GM19035 (cell line): ENCODE data around the gene CFAP90.
A peak's percentile ranks its signal among the peaks of the same experiment; 100 is the strongest.

ENCODE experiments used
- ATAC-seq: cut with Tn5 transposase; IDR thresholded peaks from one replicate; pipeline ENCODE4 v1.9.1; 2021; ENCODE audit not compliant: unreplicated experiment

The CFAP90 gene

GRCh38 chr5:7868773-7869473, 18.0 kb upstream of the CFAP90 start, which contains the start of the genes FASTKD3 and MTRR:
Gene FASTKD3 (minus strand): TSS chr5:7869031. CDS start chr5:7868083, 948 bp downstream.
Gene MTRR (plus strand): TSS chr5:7869148. CDS start chr5:7870795, 1,647 bp downstream.
- peak; percentile 99 for ATAC-seq

GRCh38 chr5:7868427-7868772, 17.5 kb upstream of the CFAP90 start:
- peak; percentile 0 for ATAC-seq

- no peak for ATAC-seq
Observed at GRCh38 chr5:7867260-7867659, 16.3 kb upstream of the CFAP90 start.

GRCh38 chr5:7866196-7866595, 15.3 kb upstream of the CFAP90 start:
- no peak for ATAC-seq

- ATAC-seq: no peak
Observed at GRCh38 chr5:7857926-7858632, 7.1 kb upstream of the CFAP90 start.

- ATAC-seq: no peak
Observed at GRCh38 chr5:7857361-7857760, 6.4 kb upstream of the CFAP90 start.

- ATAC-seq: no peak
Observed at GRCh38 chr5:7856855-7857254, 5.9 kb upstream of the CFAP90 start.

- no peak for ATAC-seq
Observed at GRCh38 chr5:7855611-7856010, 4.7 kb upstream of the CFAP90 start.

GRCh38 chr5:7852988-7853387, 2.1 kb upstream of the CFAP90 start:
- ATAC-seq: no peak

- ATAC-seq: no peak
Observed at GRCh38 chr5:7852542-7852941, 1.6 kb upstream of the CFAP90 start.

- ATAC-seq: no peak
Observed at GRCh38 chr5:7851617-7852289, 820 bp upstream of the CFAP90 start.

GRCh38 chr5:7851240-7851592, 283 bp upstream of the CFAP90 start:
- ATAC-seq: no peak

GRCh38 chr5:7849681-7850394, 1.1 kb downstream of the CFAP90 start:
- ATAC-seq: no peak

GRCh38 chr5:7848296-7848695, 2.6 kb downstream of the CFAP90 start:
- no peak for ATAC-seq

GRCh38 chr5:7846327-7846726, 4.6 kb downstream of the CFAP90 start:
- ATAC-seq: no peak

- ATAC-seq: no peak
Observed at GRCh38 chr5:7845557-7845956, 5.4 kb downstream of the CFAP90 start.

- ATAC-seq: no peak
Observed at GRCh38 chr5:7844901-7845300, 6.0 kb downstream of the CFAP90 start.

- no peak for ATAC-seq
Observed at GRCh38 chr5:7842531-7842930, 8.4 kb downstream of the CFAP90 start.

- ATAC-seq: no peak
Observed at GRCh38 chr5:7837403-7837802, 13.5 kb downstream of the CFAP90 start.

GRCh38 chr5:7834982-7835381, 16.0 kb downstream of the CFAP90 start:
- ATAC-seq: no peak

GRCh38 chr5:7828269-7828668, 22.7 kb downstream of the CFAP90 start:
- no peak for ATAC-seq
